ENCODE measurements around the gene TIMM17A. TPM values are rescaled to one million over a fixed set of nuclear protein-coding genes. Genes with fewer than 3 reads are reported as not detected.
A peak's percentile ranks its signal among the peaks of the same experiment; 100 is the strongest.

Gene TIMM17A
- total and polyA plus RNA-seq, 2 of the 8 experiments (the other 6 are each of a cell fraction or from before 2014, with no cell fraction given): 30.3 to 57.1 TPM

GRCh38 chr1:202004711-202005110, 49.4 kb downstream of the TIMM17A start:
- no peak overlapping the region for H3K56ac ChIP-seq (replicated peaks; ENCODE audit: insufficient read length, low read depth, low read length)
- H2BK15ac ChIP-seq (ENCODE audit: low read length): no peak overlapping the region
- no peak overlapping the region for H3K14ac ChIP-seq (ENCODE audit: insufficient read length)
- FAIRE-seq (no peak), DNase-seq (ENCODE audit: low read depth in 1 of 2, low spot score in 2 of 2) (no peak)
- H3K23me2 ChIP-seq (ENCODE audit: low read depth, low read length): peaks cover 4% of the 10 kb centered on the region
- H4K8ac ChIP-seq (ENCODE audit: extremely low read depth, insufficient read depth, low read length): no peak overlapping the region
- no peak overlapping the region for H2BK5ac ChIP-seq (ENCODE audit: low read depth, low read length)
- H3K9ac ChIP-seq (replicated peaks in 1 of 4; ENCODE audit: extremely low read depth in 1 of 4, low read depth in 3 of 4, low read length in 3 of 4): no peak overlapping the region
- H4K91ac ChIP-seq (replicated peaks; ENCODE audit: insufficient read length, low read length): no peak overlapping the region
- H3K79me1 ChIP-seq (ENCODE audit: low read depth, low read length): 0 out of 2 replicates have a peak, but pooled peaks cover 2% of the 10 kb centered on the region
- no peak overlapping the region for H3K23ac ChIP-seq (ENCODE audit: insufficient read length)
- TF ChIP-seq E2F6 (IDR thresholded peaks at IDR 0.05): peak; percentile 34; the same call in 1 of the 2 replicates
- no peak for TF ChIP-seq SIN3A (conservative IDR thresholded peaks at IDR 0.05 in 1 of 2, IDR thresholded peaks at IDR 0.05 in 1 of 2; ENCODE audit: low read depth in 1 of 2, low read length in 2 of 2)
- no peak overlapping the region for H3K4ac ChIP-seq (replicated peaks; ENCODE audit: insufficient read length, low read depth, low read length)
- H3K4me2 ChIP-seq (ENCODE audit: insufficient read depth in 1 of 2, low read depth in 2 of 2, low read length in 2 of 2): no peak overlapping the region
- ChIA-PET CTCF (ENCODE audit: partially characterized antibody) (interaction anchor here (0.6 to 27.9 kb wide), 10 partner anchors 15 to 156 kb away, joined by 4 to 1014 read pairs (median 6); partner anchors contain the start of genes GPR37L1, PTPN7 and RNPEP), POLR2A (ENCODE audit: partially characterized antibody) (interaction anchor here (0.9 to 6.4 kb wide), 4 partner anchors 11 to 116 kb away, joined by 3 to 98 read pairs (median 5); partner anchors contain the start of gene GPR37L1)
- H2AK5ac ChIP-seq (ENCODE audit: low read depth, low read length): no peak overlapping the region
- H2BK20ac ChIP-seq (ENCODE audit: low read length): no peak overlapping the region
- H3K4me1 ChIP-seq (replicated peaks in 1 of 4; ENCODE audit: control insufficient read depth in 3 of 4, insufficient read depth in 4 of 4, low read length in 3 of 4): peaks cover 10 to 26% (median 19%) of the 10 kb centered on the region in 4 experiments
- no peak overlapping the region for H2AFZ ChIP-seq (ENCODE audit: low read length)
- peaks cover 0 to 3% of the 10 kb centered on the region in 2 experiments for H4K20me1 ChIP-seq (replicated peaks in 1 of 2; ENCODE audit: control insufficient read depth in 1 of 2, insufficient read depth in 2 of 2, low read length in 2 of 2)
- H3K36me3 ChIP-seq (ENCODE audit: control insufficient read depth in 2 of 4, insufficient read depth in 4 of 4, low read length in 3 of 4): peaks cover 14 to 55% (median 37%) of the 10 kb centered on the region in 4 experiments
- no peak overlapping the region for H3K27ac ChIP-seq (ENCODE audit: low read depth, low read length)
- no peaks in the 10 kb centered on the region for H3K79me2 ChIP-seq (ENCODE audit: control insufficient read depth in 1 of 2, insufficient read depth in 2 of 2, low read length in 2 of 2)
- no peak overlapping the region for H3K18ac ChIP-seq (ENCODE audit: extremely low read depth, low read length)
- no peak overlapping the region for H2BK12ac ChIP-seq (ENCODE audit: low read depth, low read length)
- H3K4me3 ChIP-seq (ENCODE audit: extremely low read depth in 1 of 4, insufficient read depth in 2 of 4, low read depth in 3 of 4, low read length in 4 of 4): no peak overlapping the region
- H3K27me3 ChIP-seq (replicated peaks in 1 of 4; ENCODE audit: control insufficient read depth in 3 of 4, extremely low read depth in 1 of 4, insufficient read depth in 3 of 4, low read length in 3 of 4): no peaks in the 10 kb centered on the region
- no peak overlapping the region for H4K5ac ChIP-seq (ENCODE audit: insufficient read length, low read depth, low read length)
- H2BK120ac ChIP-seq (replicated peaks; ENCODE audit: low read depth, low read length): no peak overlapping the region
- H3K9me3 ChIP-seq (ENCODE audit: insufficient read depth in 2 of 2, low read depth in 1 of 2, low read length in 1 of 2): no peaks in the 10 kb centered on the region
- 88% methylated on average over 9 of the region's 9 CpGs; no CpG with 5 or more reads in 1 of the 2 experiments for WGBS, 2 experiments (ENCODE audit: extremely low coverage in 1 of 2, insufficient coverage in 1 of 2, insufficient read length in 1 of 2, insufficient replicate concordance in 2 of 2, low coverage in 1 of 2, low lambda C conversion rate in 2 of 2, missing lambda C conversion rate in 1 of 2)
